Liver (tissue), 9 donors: ENCODE data around the gene KNCN. TPM values are rescaled to one million over a fixed set of nuclear protein-coding genes. Genes with fewer than 3 reads are reported as not detected.

ENCODE experiments used
- DNase-seq: peaks from one replicate; pipeline ENCODE4 v3.0.0-alpha.2; 2017; ENCODE audit warnings: low spot score
- H3K27ac ChIP-seq, 2 donors: one replicate each; pipeline ENCODE4 v1.7.0; 2013; ENCODE audit warnings: inconsistent platforms in 2 of 2, low read length in 2 of 2, control low read depth in 1 of 2, low read depth in 1 of 2, mild to moderate bottlenecking in 1 of 2
- H3K27me3 ChIP-seq, 4 donors: one replicate each; pipeline versions ENCODE4 v1.6.1 to v1.7.0; 2013; ENCODE audit warnings: low read length in 3 of 4, inconsistent platforms in 1 of 4, mild to moderate bottlenecking in 1 of 4, moderate library complexity in 1 of 4; ENCODE audit not compliant: control insufficient read depth in 4 of 4, insufficient read depth in 4 of 4
- H3K36me3 ChIP-seq, 4 donors: one replicate each; pipeline versions ENCODE4 v1.6.1 to v1.7.0; 2013; ENCODE audit warnings: low read length in 3 of 4, mild to moderate bottlenecking in 3 of 4, low read depth in 1 of 4, moderate library complexity in 1 of 4; ENCODE audit not compliant: control insufficient read depth in 4 of 4, insufficient read depth in 3 of 4
- H3K4me1 ChIP-seq, 4 donors: one replicate each; pipeline versions ENCODE4 v1.6.1 to v1.7.0; 2013; ENCODE audit warnings: low read length in 3 of 4, mild to moderate bottlenecking in 3 of 4, moderate library complexity in 1 of 4; ENCODE audit not compliant: control insufficient read depth in 4 of 4, insufficient read depth in 4 of 4
- H3K4me3 ChIP-seq, 3 donors: one replicate each; pipeline versions ENCODE4 v1.6.1 to v1.7.0; 2013; ENCODE audit warnings: low read length in 3 of 3, control low read depth in 1 of 3, low read depth in 1 of 3, mild to moderate bottlenecking in 1 of 3
- H3K9ac ChIP-seq, 2 donors: one replicate each; pipeline ENCODE4 v1.7.0; 2013; ENCODE audit warnings: low read length in 2 of 2, mild to moderate bottlenecking in 2 of 2, moderate library complexity in 2 of 2, control low read depth in 1 of 2, low read depth in 1 of 2
- H3K9me3 ChIP-seq, 4 donors: one replicate each; pipeline versions ENCODE4 v1.6.1 to v1.7.0; 2013; ENCODE audit warnings: low read length in 3 of 4; ENCODE audit not compliant: control insufficient read depth in 4 of 4
- EGR1 ChIP-seq, 2 donors: IDR thresholded peaks; 2 replicates each; pipeline ENCODE4 v1.6.1; 2016 to 2018; ENCODE audit warnings: antibody characterized with exemption in 2 of 2, low read depth in 2 of 2
- FOXA1 ChIP-seq: IDR thresholded peaks from 2 replicates; pipeline ENCODE4 v1.6.1; 2016; ENCODE audit warnings: antibody characterized with exemption
- GABPA ChIP-seq, 2 donors: IDR thresholded peaks in 1 of 2; conservative IDR thresholded peaks in 1 of 2; 2 replicates each; pipeline ENCODE4 v1.6.1; 2016; ENCODE audit warnings: antibody characterized with exemption in 2 of 2, mild to moderate bottlenecking in 1 of 2, moderate library complexity in 1 of 2
- HNF4A ChIP-seq, 2 donors: conservative IDR thresholded peaks; 2 replicates each; pipeline ENCODE4 v1.6.1; 2016; ENCODE audit warnings: antibody characterized with exemption in 2 of 2, mild to moderate bottlenecking in 2 of 2
- HNF4G ChIP-seq: IDR thresholded peaks from 2 replicates; pipeline ENCODE4 v1.6.1; 2016; ENCODE audit warnings: antibody characterized with exemption
- JUND ChIP-seq, 2 donors: IDR thresholded peaks; 2 replicates each; pipeline ENCODE4 v1.6.1; 2016; ENCODE audit warnings: antibody characterized with exemption in 2 of 2
- NR2F2 ChIP-seq: IDR thresholded peaks from 2 replicates; pipeline ENCODE4 v1.6.1; 2016; ENCODE audit warnings: antibody characterized with exemption
- RAD21 ChIP-seq, 2 donors: IDR thresholded peaks; 2 replicates each; pipeline ENCODE4 v1.6.1; 2016; ENCODE audit warnings: antibody characterized with exemption in 2 of 2, mild to moderate bottlenecking in 2 of 2
- RXRA ChIP-seq, 2 donors: IDR thresholded peaks; 2 replicates each; pipeline ENCODE4 v1.6.1; 2017 to 2018; ENCODE audit warnings: antibody characterized with exemption in 2 of 2, mild to moderate bottlenecking in 1 of 2
- SP1 ChIP-seq: IDR thresholded peaks from 2 replicates; pipeline ENCODE4 v1.6.1; 2018; ENCODE audit warnings: antibody characterized with exemption, mild to moderate bottlenecking
- TAF1 ChIP-seq: conservative IDR thresholded peaks from 2 replicates; pipeline ENCODE4 v1.6.1; 2016; ENCODE audit warnings: antibody characterized with exemption, mild to moderate bottlenecking
- YY1 ChIP-seq: IDR thresholded peaks from 2 replicates; pipeline ENCODE4 v1.6.1; 2016; ENCODE audit warnings: antibody characterized with exemption, mild to moderate bottlenecking
- WGBS: extraction: QIAGEN DNeasy Blood & Tissue Kit; methylation state at CpG from one replicate; pipeline ENCODE4 v1.1.7; 2013; 5-methylcytosine and 5-hydroxymethylcytosine counted together
- polyA plus RNA-seq, 2 donors: library from polyadenylated mRNA; stranded (reverse) in 1 of 2; unstranded in 1 of 2; fragments of 200-250 nt in 1 of 2; fragments of >200 nt in 1 of 2; fragmentation: Nextera tagmentation in 1 of 2; extraction: Ambion mirVana in 1 of 2; gene quantifications; one replicate each; pipeline versions ENCODE4 v1.2.1 to v1.2.3, GENCODE V29; 2013 to 2015
- total RNA-seq, 2 donors: library from RNA; depleted of rRNA; stranded (reverse); fragments of >200 nt; gene quantifications; one replicate each; pipeline ENCODE4 v1.2.3, GENCODE V29; 2014
- TF ChIP-seq, protein P1 (sequence below): IDR thresholded peaks from 2 replicates; pipeline ENCODE4 v1.6.1; 2016; ENCODE audit warnings: antibody characterized with exemption
- TF ChIP-seq, protein P2 (sequence below): IDR thresholded peaks from 2 replicates; pipeline ENCODE4 v1.6.1; 2016; ENCODE audit warnings: antibody characterized with exemption
- TF ChIP-seq, protein P3 (sequence below): IDR thresholded peaks from 2 replicates; pipeline ENCODE4 v1.6.1; 2016; ENCODE audit warnings: antibody characterized with exemption
- TF ChIP-seq, protein P4 (sequence below): fragments of 150-350 bp; IDR thresholded peaks from 2 replicates; pipeline ENCODE4 v1.5.1; 2017; ENCODE audit warnings: improper control_type of control experiment, low read depth, low read length; ENCODE audit not compliant: missing input control
- donor health status: healthy.
- donor health status: healthy.
- donor health status: healthy.
- donor health status: healthy.
- donor health status: healthy.

Gene KNCN
- total and polyA plus RNA-seq, 4 donors = not detected

DNA sequence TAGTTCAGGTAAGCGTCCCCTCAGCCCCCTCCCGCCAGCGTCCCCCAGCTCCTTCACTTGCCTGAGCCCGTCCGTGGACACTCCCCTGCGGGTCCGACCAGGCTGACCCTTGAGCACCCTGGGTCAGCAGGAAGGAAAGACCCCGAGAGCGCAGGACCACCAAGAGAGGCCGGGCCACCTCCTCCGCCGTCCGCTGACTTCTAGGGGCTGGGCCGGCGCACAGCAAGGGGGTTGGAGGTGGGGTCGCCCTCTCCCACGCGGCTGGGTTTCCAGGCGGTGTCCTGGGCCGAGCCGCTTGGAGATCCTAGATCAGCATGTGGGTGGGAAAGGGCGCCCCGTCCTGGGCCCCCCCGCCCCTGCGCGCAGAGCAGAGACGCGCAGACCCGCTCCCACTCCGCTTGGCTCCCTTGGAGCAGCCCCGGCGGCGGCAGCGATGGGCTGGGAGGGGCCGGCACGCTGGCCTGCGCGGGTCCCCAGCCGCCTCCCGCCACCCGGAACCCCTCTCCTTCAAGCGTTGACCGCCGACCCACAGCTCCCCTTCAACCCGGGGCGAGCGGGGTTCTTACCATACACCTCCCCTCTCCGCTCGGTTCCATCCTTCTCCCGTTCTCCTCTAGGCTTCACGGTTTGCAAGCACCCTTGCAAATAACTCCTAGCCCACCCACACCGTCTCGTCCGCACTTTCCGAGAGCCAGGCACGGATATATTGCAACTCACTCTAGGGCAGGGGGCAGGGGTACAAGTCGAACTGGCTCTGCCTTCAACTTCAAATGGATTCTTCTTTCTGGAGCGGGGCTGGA, 7.5 kb downstream of the KNCN start:
- no peaks in the 10 kb centered on the region for H3K9me3 ChIP-seq
- H3K4me3 ChIP-seq = no peak overlapping the region
- no peak overlapping the region for H3K9ac ChIP-seq
- 8% methylated on average over 58 of the region's 58 CpGs for WGBS
- H3K27me3 ChIP-seq = peaks cover 0 to 4% (median 1%) of the 10 kb centered on the region in 4 donors
- TF ChIP-seq HNF4A (conservative IDR thresholded peaks at IDR 0.05) (no peak), HNF4G (no peak)
- TF ChIP-seq, protein P1, sequence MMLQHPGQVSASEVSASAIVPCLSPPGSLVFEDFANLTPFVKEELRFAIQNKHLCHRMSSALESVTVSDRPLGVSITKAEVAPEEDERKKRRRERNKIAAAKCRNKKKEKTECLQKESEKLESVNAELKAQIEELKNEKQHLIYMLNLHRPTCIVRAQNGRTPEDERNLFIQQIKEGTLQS = no peak
- TF ChIP-seq, protein P2, sequence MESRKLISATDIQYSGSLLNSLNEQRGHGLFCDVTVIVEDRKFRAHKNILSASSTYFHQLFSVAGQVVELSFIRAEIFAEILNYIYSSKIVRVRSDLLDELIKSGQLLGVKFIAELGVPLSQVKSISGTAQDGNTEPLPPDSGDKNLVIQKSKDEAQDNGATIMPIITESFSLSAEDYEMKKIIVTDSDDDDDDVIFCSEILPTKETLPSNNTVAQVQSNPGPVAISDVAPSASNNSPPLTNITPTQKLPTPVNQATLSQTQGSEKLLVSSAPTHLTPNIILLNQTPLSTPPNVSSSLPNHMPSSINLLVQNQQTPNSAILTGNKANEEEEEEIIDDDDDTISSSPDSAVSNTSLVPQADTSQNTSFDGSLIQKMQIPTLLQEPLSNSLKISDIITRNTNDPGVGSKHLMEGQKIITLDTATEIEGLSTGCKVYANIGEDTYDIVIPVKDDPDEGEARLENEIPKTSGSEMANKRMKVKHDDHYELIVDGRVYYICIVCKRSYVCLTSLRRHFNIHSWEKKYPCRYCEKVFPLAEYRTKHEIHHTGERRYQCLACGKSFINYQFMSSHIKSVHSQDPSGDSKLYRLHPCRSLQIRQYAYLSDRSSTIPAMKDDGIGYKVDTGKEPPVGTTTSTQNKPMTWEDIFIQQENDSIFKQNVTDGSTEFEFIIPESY = no peak
- H3K4me1 ChIP-seq = peaks cover 0 to 2% (median 0%) of the 10 kb centered on the region in 4 donors
- H3K27ac ChIP-seq = no peak overlapping the region
- no peaks in the 10 kb centered on the region for H3K36me3 ChIP-seq
- DNase-seq = no peak

DNA sequence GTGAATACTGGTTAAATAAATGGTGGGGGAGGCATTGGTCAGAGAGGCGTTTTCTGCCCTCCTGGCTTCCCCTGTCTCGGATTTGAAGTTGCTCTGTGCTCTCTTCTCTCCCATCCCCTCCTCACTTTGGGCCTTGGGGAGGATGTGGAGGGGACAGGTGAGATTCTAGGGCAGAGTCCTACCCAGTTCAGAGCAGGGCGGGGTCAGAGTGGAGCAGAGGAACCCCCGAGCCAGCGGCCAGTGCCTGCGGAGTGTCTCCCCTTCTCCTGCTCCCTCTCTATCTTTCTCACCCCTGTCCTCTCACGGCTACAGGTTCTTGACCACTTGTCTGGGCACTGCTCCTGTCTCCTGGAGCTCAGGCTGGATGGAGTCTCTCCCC, 8.1 kb downstream of the KNCN start:
- 38% methylated on average over 7 of the region's 7 CpGs for WGBS
- H3K27ac ChIP-seq = no peak overlapping the region
- no peak overlapping the region for H3K9ac ChIP-seq
- no peaks in the 10 kb centered on the region for H3K9me3 ChIP-seq
- H3K4me3 ChIP-seq = no peak overlapping the region
- H3K27me3 ChIP-seq = peaks cover 0 to 4% (median 1%) of the 10 kb centered on the region in 4 donors
- H3K4me1 ChIP-seq = peaks cover 0 to 2% (median 0%) of the 10 kb centered on the region in 4 donors
- DNase-seq = no peak
- H3K36me3 ChIP-seq = no peaks in the 10 kb centered on the region
- TF ChIP-seq EGR1 (IDR thresholded peaks at IDR 0.05; ENCODE audit: low read depth in 2 of 2) (no peak), YY1 (no peak), GABPA (IDR thresholded peaks at IDR 0.05 in 1 of 2, conservative IDR thresholded peaks at IDR 0.05 in 1 of 2) (no peak), SP1 (no peak), NR2F2 (no peak)
- TF ChIP-seq, protein P2 = no peak
- TF ChIP-seq, protein P3, sequence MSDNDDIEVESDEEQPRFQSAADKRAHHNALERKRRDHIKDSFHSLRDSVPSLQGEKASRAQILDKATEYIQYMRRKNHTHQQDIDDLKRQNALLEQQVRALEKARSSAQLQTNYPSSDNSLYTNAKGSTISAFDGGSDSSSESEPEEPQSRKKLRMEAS = no peak

DNA sequence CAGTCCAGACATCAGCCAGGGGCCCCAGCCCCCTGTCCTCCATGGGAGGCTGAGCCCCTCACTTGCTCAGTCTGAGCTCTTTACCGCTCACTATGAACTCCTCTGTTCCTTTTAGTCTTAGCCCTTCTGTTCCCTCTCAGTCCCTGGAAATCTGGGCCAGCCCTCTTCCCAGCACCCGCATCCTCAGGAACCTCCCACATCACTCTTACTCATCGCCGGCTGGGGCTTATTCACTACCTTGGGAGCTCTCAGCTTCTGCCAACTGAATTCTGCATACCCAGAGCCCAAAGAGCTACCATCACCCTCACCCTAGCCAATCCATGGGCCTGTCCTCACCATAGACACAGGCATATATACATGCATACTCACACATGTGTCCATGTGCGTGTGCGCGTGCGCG, 11.5 kb downstream of the KNCN start:
- no peak overlapping the region for H3K9ac ChIP-seq
- WGBS = 91% methylated on average over 9 of the region's 9 CpGs
- no peaks in the 10 kb centered on the region for H3K36me3 ChIP-seq
- peaks cover 0 to 2% (median 0%) of the 10 kb centered on the region in 4 donors for H3K4me1 ChIP-seq
- peaks cover 0 to 4% (median 1%) of the 10 kb centered on the region in 4 donors for H3K27me3 ChIP-seq
- no peak overlapping the region for H3K4me3 ChIP-seq
- no peak for DNase-seq
- H3K9me3 ChIP-seq = no peaks in the 10 kb centered on the region
- no peak overlapping the region for H3K27ac ChIP-seq
- TF ChIP-seq HNF4A (conservative IDR thresholded peaks at IDR 0.05) = no peak
- no peak for TF ChIP-seq JUND (IDR thresholded peaks at IDR 0.05)
- TF ChIP-seq, protein P4, sequence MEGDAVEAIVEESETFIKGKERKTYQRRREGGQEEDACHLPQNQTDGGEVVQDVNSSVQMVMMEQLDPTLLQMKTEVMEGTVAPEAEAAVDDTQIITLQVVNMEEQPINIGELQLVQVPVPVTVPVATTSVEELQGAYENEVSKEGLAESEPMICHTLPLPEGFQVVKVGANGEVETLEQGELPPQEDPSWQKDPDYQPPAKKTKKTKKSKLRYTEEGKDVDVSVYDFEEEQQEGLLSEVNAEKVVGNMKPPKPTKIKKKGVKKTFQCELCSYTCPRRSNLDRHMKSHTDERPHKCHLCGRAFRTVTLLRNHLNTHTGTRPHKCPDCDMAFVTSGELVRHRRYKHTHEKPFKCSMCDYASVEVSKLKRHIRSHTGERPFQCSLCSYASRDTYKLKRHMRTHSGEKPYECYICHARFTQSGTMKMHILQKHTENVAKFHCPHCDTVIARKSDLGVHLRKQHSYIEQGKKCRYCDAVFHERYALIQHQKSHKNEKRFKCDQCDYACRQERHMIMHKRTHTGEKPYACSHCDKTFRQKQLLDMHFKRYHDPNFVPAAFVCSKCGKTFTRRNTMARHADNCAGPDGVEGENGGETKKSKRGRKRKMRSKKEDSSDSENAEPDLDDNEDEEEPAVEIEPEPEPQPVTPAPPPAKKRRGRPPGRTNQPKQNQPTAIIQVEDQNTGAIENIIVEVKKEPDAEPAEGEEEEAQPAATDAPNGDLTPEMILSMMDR = no peak
- no peak for TF ChIP-seq YY1
- no peak for TF ChIP-seq TAF1
- no peak for TF ChIP-seq HNF4G
- TF ChIP-seq FOXA1 = no peak
- TF ChIP-seq, protein P3 = no peak
- no peak for TF ChIP-seq GABPA (IDR thresholded peaks at IDR 0.05 in 1 of 2, conservative IDR thresholded peaks at IDR 0.05 in 1 of 2)
- no peak for TF ChIP-seq EGR1 (IDR thresholded peaks at IDR 0.05; ENCODE audit: low read depth in 2 of 2)
- TF ChIP-seq SP1 = no peak
- TF ChIP-seq RAD21 (IDR thresholded peaks at IDR 0.05) = no peak
- TF ChIP-seq RXRA (IDR thresholded peaks at IDR 0.05) = no peak
- TF ChIP-seq, protein P2 = no peak
- TF ChIP-seq, protein P1 = no peak
- TF ChIP-seq NR2F2 = no peak
